DND-41 (cell line): ENCODE data around the gene ZNF783.

Experiments used
- ATAC-seq: fragments of 200-7000 bp; cut with Tn5 transposase; 3 replicates; pipeline ENCODE4 v1.9.1; 2021; ENCODE audit warnings: low read depth; ENCODE audit not compliant: insufficient read depth
- DNase-seq: peaks from one replicate; pipeline ENCODE4 v3.0.0-alpha.2; 2020
- H2AFZ ChIP-seq: 2 replicates; pipeline ENCODE4 v1.6.0; 2012; ENCODE audit warnings: low read depth, low read length
- H3K27ac ChIP-seq: 2 replicates; pipeline ENCODE4 v1.5.1; 2012; ENCODE audit warnings: low read length, inconsistent platforms
- H3K27me3 ChIP-seq: fragments of 200-600 bp; sonication (generic); 2 replicates; pipeline ENCODE4 v1.6.0; 2012; ENCODE audit warnings: low read length, mild to moderate bottlenecking, inconsistent platforms; ENCODE audit not compliant: insufficient read depth, poor library complexity
- H3K36me3 ChIP-seq: 2 replicates; pipeline ENCODE4 v1.5.1; 2012; ENCODE audit warnings: low read length, inconsistent platforms; ENCODE audit not compliant: insufficient read depth
- H3K4me1 ChIP-seq: 2 replicates; pipeline ENCODE4 v1.5.1; 2012; ENCODE audit warnings: mild to moderate bottlenecking, low read length; ENCODE audit not compliant: insufficient read depth
- H3K4me2 ChIP-seq: 2 replicates; pipeline ENCODE4 v1.6.0; 2012; ENCODE audit warnings: mild to moderate bottlenecking, moderate library complexity, low read length, inconsistent platforms; ENCODE audit not compliant: insufficient read depth
- H3K4me3 ChIP-seq, 2 experiments: fragments of 200-600 bp in 1 of 2; shearing (Covaris generic) in 1 of 2; 2 replicates each; pipeline ENCODE4 v1.5.1; 2012 to 2016; ENCODE audit warnings: inconsistent platforms in 2 of 2, low read length in 2 of 2, mild to moderate bottlenecking in 2 of 2, low read depth in 1 of 2, moderate library complexity in 1 of 2
- H3K79me2 ChIP-seq: 2 replicates; pipeline ENCODE4 v1.6.0; 2012; ENCODE audit warnings: low read length, inconsistent platforms; ENCODE audit not compliant: insufficient read depth
- H3K9ac ChIP-seq: 2 replicates; pipeline ENCODE4 v1.6.0; 2012; ENCODE audit warnings: low read depth, mild to moderate bottlenecking, inconsistent platforms, low read length, moderate library complexity
- H3K9me3 ChIP-seq: 2 replicates; pipeline ENCODE4 v1.5.1; 2012; ENCODE audit warnings: low read length, moderate library complexity, mild to moderate bottlenecking, inconsistent platforms; ENCODE audit not compliant: insufficient read depth, severe bottlenecking
- H4K20me1 ChIP-seq: 2 replicates; pipeline ENCODE4 v1.6.0; 2012; ENCODE audit warnings: low read length; ENCODE audit not compliant: insufficient read depth
- CTCF ChIP-seq: IDR thresholded peaks from 2 replicates; pipeline ENCODE4 v1.5.1; 2012; ENCODE audit warnings: borderline replicate concordance, low read length, moderate library complexity, mild to moderate bottlenecking; ENCODE audit not compliant: poor library complexity, severe bottlenecking; ENCODE audit errors: extremely low read depth
- EZH2 ChIP-seq: IDR thresholded peaks from 3 replicates; pipeline ENCODE4 v1.6.1; 2012; ENCODE audit warnings: borderline replicate concordance, low read depth, mild to moderate bottlenecking, moderate library complexity, low read length, inconsistent platforms; ENCODE audit not compliant: severe bottlenecking

The ZNF783 gene

GRCh38 chr7:149256568-149256967 is 5.4 kb upstream of the ZNF783 start:
- H3K4me1 ChIP-seq, result peaks cover 7% of the 10 kb centered on the region
- no peak overlapping the region for H3K27ac ChIP-seq
- H3K9me3 ChIP-seq, result no peaks in the 10 kb centered on the region
- peaks cover 9% of the 10 kb centered on the region; the same call in 1 of the 2 replicates for H4K20me1 ChIP-seq
- DNase-seq (no peak), ATAC-seq (no peak)
- H3K4me3 ChIP-seq, result no peak overlapping the region
- H3K36me3 ChIP-seq, result peaks cover 44% of the 10 kb centered on the region
- no peaks in the 10 kb centered on the region for H3K79me2 ChIP-seq
- no peak for TF ChIP-seq EZH2
- no peak for TF ChIP-seq CTCF
- no peaks in the 10 kb centered on the region for H3K27me3 ChIP-seq
- H3K4me2 ChIP-seq, result no peak overlapping the region
- H3K9ac ChIP-seq, result no peak overlapping the region
- no peak overlapping the region for H2AFZ ChIP-seq

- no peaks in the 10 kb centered on the region for H3K9me3 ChIP-seq
- no peak for DNase-seq
- no peak overlapping the region for H3K27ac ChIP-seq
- no peak overlapping the region for H3K4me2 ChIP-seq
- no peak for TF ChIP-seq CTCF
- TF ChIP-seq EZH2, result no peak
- H3K9ac ChIP-seq, result no peak overlapping the region
- no peaks in the 10 kb centered on the region for H3K79me2 ChIP-seq
- H2AFZ ChIP-seq, result no peak overlapping the region
- peaks cover 8% of the 10 kb centered on the region; the same call in 1 of the 2 replicates for H4K20me1 ChIP-seq
- H3K4me3 ChIP-seq, result no peak overlapping the region
- peaks cover 38% of the 10 kb centered on the region for H3K36me3 ChIP-seq
- peaks cover 13% of the 10 kb centered on the region for H3K4me1 ChIP-seq
- no peaks in the 10 kb centered on the region for H3K27me3 ChIP-seq
- ATAC-seq, result no peak
Measured at GRCh38 chr7:149257146-149257545, 4.8 kb upstream of the ZNF783 start.

GRCh38 chr7:149261316-149261828 is 624 bp upstream of the ZNF783 start:
- H3K36me3 ChIP-seq, result peaks cover 3% of the 10 kb centered on the region; the same call in 1 of the 2 replicates
- no peak for DNase-seq
- H3K27me3 ChIP-seq, result no peaks in the 10 kb centered on the region
- peaks cover 21% of the 10 kb centered on the region for H3K4me1 ChIP-seq
- no peaks in the 10 kb centered on the region for H4K20me1 ChIP-seq
- H3K79me2 ChIP-seq, result no peaks in the 10 kb centered on the region
- TF ChIP-seq CTCF (no peak), EZH2 (no peak)
- peak overlapping the region; percentile 9 to 54; a peak in 3 of 4 replicates for H3K4me3 ChIP-seq
- H3K9ac ChIP-seq, result peak overlapping the region; percentile 64
- no peaks in the 10 kb centered on the region for H3K9me3 ChIP-seq
- peak overlapping the region; percentile 72 for H3K4me2 ChIP-seq
- peak; percentile 3; the same call in 1 of the 3 replicates for ATAC-seq
- H3K27ac ChIP-seq, result peak overlapping the region; percentile 49
- peak overlapping the region; percentile 95 for H2AFZ ChIP-seq
